Lung (tissue), 12 donors: Measurements from ENCODE around the gene MBOAT1. TPM values are rescaled to one million over a fixed set of nuclear protein-coding genes. Genes with fewer than 3 reads are reported as not detected.

Experiments used
- ATAC-seq: fragments of 200-7000 bp; cut with Tn5 transposase; one replicate; pipeline ENCODE4 v1.9.1; 2020; ENCODE audit warnings: moderate number of reproducible peaks; ENCODE audit not compliant: insufficient read depth, low FRiP score
- DNase-seq, 3 donors: peaks; one replicate each; pipeline ENCODE4 v3.0.0-alpha.2; 2013 to 2017
- H3K27ac ChIP-seq, 2 donors: one replicate each; pipeline ENCODE4 v1.5.1; 2013; ENCODE audit warnings: mild to moderate bottlenecking in 2 of 2, moderate library complexity in 2 of 2, control low read depth in 1 of 2, inconsistent platforms in 1 of 2, low read depth in 1 of 2, low read length in 1 of 2
- H3K27me3 ChIP-seq, 3 donors: one replicate each; pipeline ENCODE4 v1.5.1; 2013; ENCODE audit warnings: low read length in 2 of 3; ENCODE audit not compliant: control insufficient read depth in 3 of 3, insufficient read depth in 3 of 3
- H3K36me3 ChIP-seq, 4 donors: one replicate each; pipeline ENCODE4 v1.5.1; 2013; ENCODE audit warnings: low read length in 4 of 4, mild to moderate bottlenecking in 1 of 4, moderate library complexity in 1 of 4; ENCODE audit not compliant: control insufficient read depth in 4 of 4, insufficient read depth in 4 of 4
- H3K4me1 ChIP-seq, 5 donors: one replicate each; pipeline ENCODE4 v1.5.1; 2013; ENCODE audit warnings: low read length in 5 of 5, mild to moderate bottlenecking in 2 of 5, moderate library complexity in 1 of 5; ENCODE audit not compliant: control insufficient read depth in 5 of 5, insufficient read depth in 5 of 5
- H3K4me3 ChIP-seq: one replicate; pipeline ENCODE4 v1.5.1; 2013; ENCODE audit warnings: mild to moderate bottlenecking, control low read depth, moderate library complexity
- H3K9ac ChIP-seq, 2 donors: one replicate each; pipeline ENCODE4 v1.5.1; 2013; ENCODE audit warnings: low read length in 2 of 2, control low read depth in 1 of 2; ENCODE audit not compliant: insufficient read depth in 1 of 2
- H3K9me3 ChIP-seq, 4 donors: one replicate each; pipeline ENCODE4 v1.5.1; 2013; ENCODE audit warnings: low read length in 3 of 4, mild to moderate bottlenecking in 1 of 4, moderate library complexity in 1 of 4; ENCODE audit not compliant: control insufficient read depth in 4 of 4, insufficient read depth in 3 of 4
- WGBS, 2 donors: extraction: QIAGEN DNeasy Blood & Tissue Kit; methylation state at CpG; one replicate each; pipeline ENCODE4 v1.1.7; 2013; 5-methylcytosine and 5-hydroxymethylcytosine counted together
- polyA plus RNA-seq, 2 donors: library from polyadenylated mRNA; stranded (reverse); fragments of 200-250 nt; gene quantifications; one replicate each; pipeline ENCODE4 v1.2.1, GENCODE V29; 2013
- total RNA-seq, 2 donors: library from RNA; depleted of rRNA in 1 of 2; stranded (reverse); fragments of >200 nt in 1 of 2; gene quantifications; one replicate each; pipeline ENCODE4 v1.2.1, GENCODE V29; 2014 to 2021
- TF ChIP-seq, protein P1 (sequence below): IDR thresholded peaks from 2 replicates; pipeline ENCODE4 v1.5.1; 2012; ENCODE audit warnings: mild to moderate bottlenecking; ENCODE audit errors: control extremely low read depth, extremely low read depth
- donor health status: control.
- donor health status: control.
- donor health status: Bipolar disorder and iron deficiency.
- donor health status: healthy.
- donor health status: DM: yes; HTN: yes; CAD: no.

Gene MBOAT1
- total and polyA plus RNA-seq, 4 donors = 2.3 to 27.4 (median 8.7) TPM

GRCh38 chr6:20098267-20098876 lies 113.9 kb downstream of the MBOAT1 start:
- DNase-seq (peak in 1 of 3 donors; percentile 10), ATAC-seq (no peak)
- H3K9ac ChIP-seq = no peak overlapping the region
- H3K36me3 ChIP-seq = peaks cover 4 to 17% (median 8%) of the 10 kb centered on the region in 4 donors
- H3K4me3 ChIP-seq = no peak overlapping the region
- TF ChIP-seq, protein P1, sequence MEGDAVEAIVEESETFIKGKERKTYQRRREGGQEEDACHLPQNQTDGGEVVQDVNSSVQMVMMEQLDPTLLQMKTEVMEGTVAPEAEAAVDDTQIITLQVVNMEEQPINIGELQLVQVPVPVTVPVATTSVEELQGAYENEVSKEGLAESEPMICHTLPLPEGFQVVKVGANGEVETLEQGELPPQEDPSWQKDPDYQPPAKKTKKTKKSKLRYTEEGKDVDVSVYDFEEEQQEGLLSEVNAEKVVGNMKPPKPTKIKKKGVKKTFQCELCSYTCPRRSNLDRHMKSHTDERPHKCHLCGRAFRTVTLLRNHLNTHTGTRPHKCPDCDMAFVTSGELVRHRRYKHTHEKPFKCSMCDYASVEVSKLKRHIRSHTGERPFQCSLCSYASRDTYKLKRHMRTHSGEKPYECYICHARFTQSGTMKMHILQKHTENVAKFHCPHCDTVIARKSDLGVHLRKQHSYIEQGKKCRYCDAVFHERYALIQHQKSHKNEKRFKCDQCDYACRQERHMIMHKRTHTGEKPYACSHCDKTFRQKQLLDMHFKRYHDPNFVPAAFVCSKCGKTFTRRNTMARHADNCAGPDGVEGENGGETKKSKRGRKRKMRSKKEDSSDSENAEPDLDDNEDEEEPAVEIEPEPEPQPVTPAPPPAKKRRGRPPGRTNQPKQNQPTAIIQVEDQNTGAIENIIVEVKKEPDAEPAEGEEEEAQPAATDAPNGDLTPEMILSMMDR = no peak
- H3K27ac ChIP-seq = no peak overlapping the region
- H3K27me3 ChIP-seq = no peaks in the 10 kb centered on the region
- H3K9me3 ChIP-seq = no peaks in the 10 kb centered on the region
- H3K4me1 ChIP-seq = peaks cover 0 to 8% (median 0%) of the 10 kb centered on the region in 5 donors
- 89% methylated on average over 6 of the region's 6 CpGs for WGBS, 2 donors

- no peak overlapping the region for H3K27ac ChIP-seq
- 94 to 97% methylated on average over 6 of the region's 6 CpGs for WGBS, 2 donors
- H3K9ac ChIP-seq = no peak overlapping the region
- DNase-seq = no peak
- H3K9me3 ChIP-seq = no peaks in the 10 kb centered on the region
- H3K27me3 ChIP-seq = no peaks in the 10 kb centered on the region
- TF ChIP-seq, protein P1 = no peak
- no peak overlapping the region for H3K4me3 ChIP-seq
- no peak for ATAC-seq
- peaks cover 4 to 11% (median 7%) of the 10 kb centered on the region in 4 donors for H3K36me3 ChIP-seq
- H3K4me1 ChIP-seq = peaks cover 0 to 8% (median 0%) of the 10 kb centered on the region in 5 donors
Measured at GRCh38 chr6:20096536-20096935, 115.7 kb downstream of the MBOAT1 start.

GRCh38 chr6:20095436-20095835 lies 116.8 kb downstream of the MBOAT1 start:
- 95 to 98% methylated on average over 6 of the region's 6 CpGs for WGBS, 2 donors
- no peak overlapping the region for H3K27ac ChIP-seq
- TF ChIP-seq, protein P1 = no peak
- ATAC-seq = no peak
- H3K9me3 ChIP-seq = no peaks in the 10 kb centered on the region
- peaks cover 0 to 4% (median 3%) of the 10 kb centered on the region in 4 donors for H3K36me3 ChIP-seq
- H3K9ac ChIP-seq = no peak overlapping the region
- no peak overlapping the region for H3K4me3 ChIP-seq
- H3K27me3 ChIP-seq = no peaks in the 10 kb centered on the region
- peaks cover 0 to 8% (median 0%) of the 10 kb centered on the region in 5 donors for H3K4me1 ChIP-seq
- no peak for DNase-seq
